ENCODE results near the gene ZNF610. TPM values are rescaled to one million over a fixed set of nuclear protein-coding genes. Genes with fewer than 3 reads are reported as not detected.

ZNF610 gene
- total and polyA plus RNA-seq, 9 donors = 3.3 to 11.7 (median 6.5) TPM

- Histone ChIP-seq H3K4me1 (ENCODE audit: insufficient read depth) (no peaks in the 10 kb centered on the region), H3K36me3 (no peaks in the 10 kb centered on the region), H3K9me3 (peaks cover 0 to 35% of the 10 kb centered on the region in 2 donors), H3K27ac (no peak overlapping the region), H3K27me3 (no peaks in the 10 kb centered on the region), H3K4me3 (no peak overlapping the region)
- intact Hi-C loops (cut with DNase I) = no loop called here
- 48 to 76% (median 50%) methylated on average over 1 of the region's 1 CpG for WGBS, 3 donors
- no peak for DNase-seq
- TF ChIP-seq POLR2A (IDR thresholded peaks at IDR 0.05) (no peak), EP300 (IDR thresholded peaks at IDR 0.05) (no peak), CTCF (IDR thresholded peaks at IDR 0.05) (no peak)
These were observed 55.1 kb downstream of the ZNF610 start for GRCh38 chr19:52391135-52391534.

- peaks cover 0 to 15% of the 10 kb centered on the region in 2 donors for H3K9me3 ChIP-seq
- intact Hi-C loops (cut with DNase I) = no loop called here
- H3K4me3 ChIP-seq = peak within 1 kb of the TSS; percentile 66
- WGBS, 3 donors = 1% methylated on average over 36 of the region's 36 CpGs
- peak within 1 kb of the TSS in 1 of 2 donors; percentile 32 for H3K27ac ChIP-seq
- TF ChIP-seq CTCF (IDR thresholded peaks at IDR 0.05) (no peak), EP300 (IDR thresholded peaks at IDR 0.05) (no peak), POLR2A (IDR thresholded peaks at IDR 0.05) (peak; percentile 54)
- H3K27me3 ChIP-seq = no peaks in the 10 kb centered on the region
- no peaks in the 10 kb centered on the region for H3K36me3 ChIP-seq
- peaks cover 1% of the 10 kb centered on the region for H3K4me1 ChIP-seq (ENCODE audit: insufficient read depth)
- peak; percentile 94 to 98 (median 96) for DNase-seq
These were observed 61.5 kb downstream of the ZNF610 start, which contains the start of gene ZNF528 for GRCh38 chr19:52397310-52398080. ZNF528 (plus strand) TSS chr19:52397849; CDS start chr19:52402014, 4,165 bp downstream.

GRCh38 chr19:52398081-52398441, 62.0 kb downstream of the ZNF610 start:
- intact Hi-C loops (cut with DNase I) = no loop called here
- TF ChIP-seq POLR2A (IDR thresholded peaks at IDR 0.05) (no peak), EP300 (IDR thresholded peaks at IDR 0.05) (no peak), CTCF (IDR thresholded peaks at IDR 0.05) (no peak)
- H3K27me3 ChIP-seq = no peaks in the 10 kb centered on the region
- H3K27ac ChIP-seq = peak overlapping the region in 1 of 2 donors; percentile 32
- peak in 3 of 5 donors; percentile 8 to 19 (median 16) for DNase-seq
- H3K4me3 ChIP-seq = peak overlapping the region; percentile 66
- H3K4me1 ChIP-seq (ENCODE audit: insufficient read depth) = peaks cover 1% of the 10 kb centered on the region
- H3K9me3 ChIP-seq = peaks cover 0 to 19% of the 10 kb centered on the region in 2 donors
- 0 to 2% (median 1%) methylated on average over 14 of the region's 14 CpGs for WGBS, 3 donors
- H3K36me3 ChIP-seq = no peaks in the 10 kb centered on the region

GRCh38 chr19:52410276-52410675, 74.2 kb downstream of the ZNF610 start:
- Histone ChIP-seq H3K27ac (no peak overlapping the region), H3K27me3 (no peaks in the 10 kb centered on the region), H3K4me1 (ENCODE audit: insufficient read depth) (no peaks in the 10 kb centered on the region), H3K9me3 (peaks cover 2 to 79% of the 10 kb centered on the region in 2 donors), H3K36me3 (peaks cover 2% of the 10 kb centered on the region), H3K4me3 (no peak overlapping the region)
- WGBS, 3 donors = 98 to 99% (median 99%) methylated on average over 6 of the region's 6 CpGs
- TF ChIP-seq EP300 (IDR thresholded peaks at IDR 0.05) (no peak), POLR2A (IDR thresholded peaks at IDR 0.05) (no peak), CTCF (IDR thresholded peaks at IDR 0.05) (no peak)
- DNase-seq = no peak
- intact Hi-C loops (cut with DNase I) = no loop called here
